GM12874 (cell line): ENCODE measurements around the gene DENND1A.

Experiments used
- TF ChIP-seq, protein P1 (sequence below): IDR thresholded peaks from 2 replicates; pipeline ENCODE4 v1.5.1; 2011; ENCODE audit warnings: low read depth, mild to moderate bottlenecking, control low read depth, low read length, moderate library complexity; ENCODE audit not compliant: insufficient read depth

The DENND1A gene

DNA sequence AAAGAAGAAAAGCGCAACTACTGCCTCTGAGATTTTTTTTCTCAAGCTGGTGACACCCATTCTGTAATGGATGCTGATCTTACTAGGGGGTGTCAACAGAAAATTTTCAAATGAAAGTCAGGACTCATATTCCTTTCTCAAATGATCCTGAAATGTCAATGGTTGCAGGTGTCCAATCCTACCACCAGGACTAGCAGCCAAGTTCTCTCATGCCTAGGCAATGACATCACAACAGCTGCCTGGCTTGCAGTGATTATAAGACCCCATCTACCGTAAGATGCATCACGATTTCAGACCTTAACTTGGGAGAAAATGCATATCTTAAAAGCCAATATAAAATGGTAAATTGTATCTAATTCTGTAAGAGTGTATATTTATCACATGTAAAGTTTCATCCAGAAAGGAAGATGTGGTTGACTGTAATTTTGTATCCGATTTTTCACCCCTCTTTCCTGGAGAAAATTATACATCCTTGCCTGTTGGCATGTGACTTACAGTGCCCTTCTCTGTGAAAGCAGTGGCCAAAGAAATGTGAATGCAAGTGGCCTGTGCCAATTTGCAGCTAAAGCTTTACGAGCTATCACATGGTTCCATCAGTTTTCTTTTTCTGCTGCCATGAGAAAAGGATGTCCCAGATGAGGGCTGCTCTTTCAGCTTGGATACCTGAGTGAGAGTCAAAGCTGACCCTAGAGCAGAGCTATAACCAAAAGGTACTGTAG, 104.4 kb downstream of the DENND1A start:
- TF ChIP-seq, protein P1, sequence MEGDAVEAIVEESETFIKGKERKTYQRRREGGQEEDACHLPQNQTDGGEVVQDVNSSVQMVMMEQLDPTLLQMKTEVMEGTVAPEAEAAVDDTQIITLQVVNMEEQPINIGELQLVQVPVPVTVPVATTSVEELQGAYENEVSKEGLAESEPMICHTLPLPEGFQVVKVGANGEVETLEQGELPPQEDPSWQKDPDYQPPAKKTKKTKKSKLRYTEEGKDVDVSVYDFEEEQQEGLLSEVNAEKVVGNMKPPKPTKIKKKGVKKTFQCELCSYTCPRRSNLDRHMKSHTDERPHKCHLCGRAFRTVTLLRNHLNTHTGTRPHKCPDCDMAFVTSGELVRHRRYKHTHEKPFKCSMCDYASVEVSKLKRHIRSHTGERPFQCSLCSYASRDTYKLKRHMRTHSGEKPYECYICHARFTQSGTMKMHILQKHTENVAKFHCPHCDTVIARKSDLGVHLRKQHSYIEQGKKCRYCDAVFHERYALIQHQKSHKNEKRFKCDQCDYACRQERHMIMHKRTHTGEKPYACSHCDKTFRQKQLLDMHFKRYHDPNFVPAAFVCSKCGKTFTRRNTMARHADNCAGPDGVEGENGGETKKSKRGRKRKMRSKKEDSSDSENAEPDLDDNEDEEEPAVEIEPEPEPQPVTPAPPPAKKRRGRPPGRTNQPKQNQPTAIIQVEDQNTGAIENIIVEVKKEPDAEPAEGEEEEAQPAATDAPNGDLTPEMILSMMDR = no peak

DNA sequence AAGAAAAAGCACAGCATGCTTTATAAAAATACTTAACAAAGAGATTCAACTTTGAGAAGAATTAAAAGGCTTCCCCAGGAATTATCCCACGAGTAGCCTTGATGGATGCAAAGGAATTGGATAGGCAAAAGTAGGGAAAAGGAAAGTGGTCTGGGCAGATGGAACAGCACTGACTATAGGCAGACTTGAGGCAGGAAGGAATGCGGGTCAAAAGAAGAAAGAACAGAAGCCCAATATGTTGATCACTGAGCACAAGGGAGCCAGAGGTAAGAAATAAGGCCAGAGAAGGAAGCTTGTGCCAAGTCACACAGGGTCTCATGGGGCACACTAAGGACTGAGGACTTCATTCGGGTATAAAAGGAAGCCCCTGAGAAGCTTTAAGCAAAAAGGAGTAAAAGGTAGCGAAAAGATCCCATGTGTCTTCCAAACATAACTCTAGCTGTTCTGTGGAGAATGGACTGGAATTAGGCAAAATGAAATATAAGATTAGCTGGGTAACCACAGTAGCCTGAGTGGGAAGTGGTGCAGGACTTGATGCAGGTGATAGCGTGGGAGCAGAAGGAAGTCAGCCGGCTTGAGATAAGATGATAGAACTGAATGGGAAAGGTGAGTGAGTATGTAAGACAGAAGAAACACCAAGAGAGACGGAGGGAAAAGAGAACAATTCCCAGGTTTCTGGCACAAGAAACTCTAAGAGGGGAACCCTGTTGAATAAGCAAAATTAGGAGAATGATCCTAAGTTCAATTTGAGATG, 106.6 kb downstream of the DENND1A start:
- TF ChIP-seq, protein P1 = no peak

DNA sequence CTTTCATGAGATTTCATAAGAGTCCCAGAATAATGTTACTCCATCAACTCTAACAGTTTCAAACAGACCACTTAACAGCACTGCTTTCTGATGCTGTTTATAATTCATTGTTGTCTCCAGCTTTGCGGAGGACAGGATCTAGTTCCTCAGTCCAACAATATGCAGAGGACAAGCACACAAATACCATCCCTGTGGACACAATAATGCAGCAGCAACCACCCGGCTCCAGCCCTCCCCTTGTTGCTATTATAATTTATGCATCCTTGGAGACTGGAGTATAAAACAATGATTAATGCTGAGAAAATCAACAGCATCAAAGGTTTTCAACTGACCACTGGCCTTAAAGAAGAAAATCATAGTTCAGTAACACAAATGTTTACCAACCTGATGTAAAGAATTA, 108.3 kb downstream of the DENND1A start:
- TF ChIP-seq, protein P1 = no peak

DNA sequence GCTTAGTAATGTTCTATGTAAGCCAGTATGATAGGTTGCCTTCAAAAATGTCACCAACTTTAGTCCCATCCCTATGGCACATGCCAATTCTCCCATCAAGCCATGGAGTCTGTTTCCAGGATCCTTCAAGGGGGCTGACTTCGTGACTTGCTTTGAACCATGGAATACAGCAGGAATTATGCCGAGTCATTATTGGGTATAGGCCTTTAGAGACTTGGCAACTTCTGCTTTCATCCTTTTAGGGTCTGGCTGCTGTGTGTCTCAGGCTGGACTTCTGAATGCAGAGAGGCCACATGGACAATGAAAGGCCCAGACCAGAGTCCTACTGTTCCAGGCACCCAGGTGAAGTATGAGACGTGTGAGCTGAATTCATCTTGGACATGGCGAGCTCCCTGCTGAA, 109.8 kb downstream of the DENND1A start:
- TF ChIP-seq, protein P1 = no peak

DNA sequence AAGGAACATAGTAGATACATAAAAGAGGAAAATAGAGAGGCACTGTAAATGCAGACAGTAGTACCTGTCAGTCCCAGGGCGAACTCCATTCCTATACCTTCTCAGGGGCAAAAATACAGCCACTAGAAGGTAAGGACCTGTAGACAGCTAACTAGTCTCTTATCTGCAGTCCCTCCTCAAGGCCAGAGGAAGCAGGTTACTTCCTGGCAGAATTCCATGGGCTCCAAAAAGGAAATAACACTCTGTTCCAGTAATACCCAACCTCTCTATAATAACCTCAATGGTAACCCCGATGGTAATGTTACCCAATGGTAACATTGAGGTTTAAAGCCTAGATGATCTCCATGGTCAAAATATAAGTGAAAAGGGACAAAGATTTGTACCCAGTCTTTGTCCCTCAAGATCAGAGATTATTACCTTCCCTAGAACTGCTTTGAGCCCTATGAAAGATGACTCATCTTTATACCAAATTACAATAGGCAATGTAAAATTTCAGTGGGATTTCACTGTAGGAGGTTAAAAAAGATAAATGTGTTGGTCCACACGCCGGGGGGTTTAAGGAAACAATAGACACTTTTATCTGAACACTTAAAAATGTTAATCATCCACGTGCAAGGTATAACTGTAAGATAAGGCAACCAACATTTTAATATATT, 113.0 kb downstream of the DENND1A start:
- TF ChIP-seq, protein P1 = no peak

DNA sequence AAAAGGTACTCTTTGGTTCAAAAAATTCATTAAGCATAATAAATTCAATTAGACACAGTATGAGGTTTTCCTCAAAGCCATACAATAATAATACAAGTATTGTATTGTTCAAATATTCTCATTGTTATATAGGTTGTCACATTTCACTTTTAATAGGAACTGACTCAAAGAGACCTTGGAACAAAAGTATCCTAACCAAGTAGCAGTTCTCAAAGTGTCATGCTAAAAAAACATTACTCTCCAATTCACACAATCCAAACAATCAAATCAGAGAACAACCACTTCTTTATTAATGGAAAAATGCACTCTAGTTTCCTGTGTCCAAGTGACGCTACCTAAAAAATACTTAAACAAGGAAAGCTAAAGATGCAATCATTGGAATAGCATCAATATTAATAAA, 115.4 kb downstream of the DENND1A start:
- TF ChIP-seq, protein P1 = no peak

DNA sequence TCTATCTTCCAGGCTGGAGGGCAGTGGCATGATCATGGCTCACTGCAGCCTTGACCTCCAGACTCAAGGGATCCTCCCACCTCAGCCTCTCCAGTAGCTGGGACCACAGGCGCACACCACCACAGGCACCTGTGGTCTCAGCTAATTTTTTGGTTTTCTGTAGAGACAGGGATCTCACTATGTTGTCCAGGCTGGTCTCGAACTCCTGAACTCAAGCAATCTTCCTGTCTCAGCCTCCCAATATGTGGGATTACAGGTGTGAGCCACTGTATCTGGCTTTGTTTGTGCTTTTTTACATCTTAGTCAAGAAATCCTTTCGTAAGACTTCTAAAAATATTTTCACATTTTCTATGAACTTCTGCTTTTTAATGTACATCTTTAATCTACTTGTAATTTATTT, 116.9 kb downstream of the DENND1A start:
- TF ChIP-seq, protein P1 = no peak
